HG02588 (cell line): ENCODE data around the gene RNF151.
"Not testable (repeated sequence)": the region's sequence is repeated elsewhere in the genome, so short reads cannot be mapped to it uniquely, and the experiment has no call there.

Experiments used
- ATAC-seq: cut with Tn5 transposase; IDR thresholded peaks from one replicate; pipeline ENCODE4 v1.9.1; 2021; ENCODE audit warnings: mild to moderate bottlenecking, moderate library complexity; ENCODE audit not compliant: unreplicated experiment

RNF151 gene, protein sequence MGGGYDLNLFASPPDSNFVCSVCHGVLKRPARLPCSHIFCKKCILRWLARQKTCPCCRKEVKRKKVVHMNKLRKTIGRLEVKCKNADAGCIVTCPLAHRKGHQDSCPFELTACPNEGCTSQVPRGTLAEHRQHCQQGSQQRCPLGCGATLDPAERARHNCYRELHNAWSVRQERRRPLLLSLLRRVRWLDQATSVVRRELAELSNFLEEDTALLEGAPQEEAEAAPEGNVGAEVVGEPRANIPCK

DNA sequence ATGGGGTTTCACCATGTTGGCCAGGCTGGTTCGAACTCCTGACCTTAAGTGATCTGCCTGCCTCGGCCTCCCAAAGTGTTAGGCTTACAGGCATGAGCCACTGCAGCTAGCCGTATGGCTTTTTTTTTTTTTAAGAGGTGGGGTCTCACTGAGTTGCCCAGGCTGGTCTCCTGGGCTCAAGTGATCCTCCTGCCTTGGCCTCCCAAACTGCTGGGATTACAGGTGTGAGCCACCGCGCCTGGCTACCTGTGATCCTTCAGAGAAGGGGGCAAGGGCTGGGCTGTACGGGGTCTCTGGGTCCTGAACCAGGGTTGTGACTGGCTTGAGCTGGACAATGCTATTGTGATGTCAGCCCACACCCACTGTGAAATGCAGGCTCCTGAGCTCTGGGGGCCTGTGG lies at the start of gene RNF151:
RNF151 (plus strand) TSS at position 397 of the 400 bp plus-strand sequence. CDS start 26 bp downstream, outside the sequence.
- ATAC-seq, result no peak

DNA sequence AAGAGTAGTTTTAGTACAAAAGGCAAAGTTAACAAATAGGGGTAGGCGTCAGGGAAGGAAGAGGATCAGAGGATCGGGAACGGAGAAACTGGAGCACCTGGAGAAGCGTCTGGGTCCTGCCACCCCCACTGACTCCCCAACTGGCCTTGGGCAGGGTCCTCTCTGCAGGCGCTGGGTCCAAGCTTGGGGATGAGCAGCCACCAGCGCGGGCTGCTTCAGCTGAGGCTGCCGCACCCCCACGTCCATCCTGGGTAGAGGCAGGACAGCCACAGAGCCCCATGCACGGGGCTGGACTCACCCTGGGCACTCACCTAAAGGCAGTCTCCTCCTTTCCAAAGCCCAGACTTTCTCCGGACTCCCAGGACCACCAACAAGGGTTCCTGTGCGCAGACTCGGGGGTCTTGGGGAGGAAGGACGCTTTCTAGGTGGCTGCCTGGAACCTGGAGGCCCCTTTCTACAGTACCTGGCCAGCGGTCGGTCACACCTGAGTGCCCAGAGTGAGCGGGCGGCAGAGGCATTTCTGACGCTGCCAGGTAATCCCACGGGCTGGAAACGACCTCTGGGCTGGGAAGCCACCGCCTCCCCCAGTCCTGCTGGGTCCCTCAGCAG lies 49.5 kb upstream of the RNF151 start:
- no peak for ATAC-seq

- ATAC-seq, result no peak
Measured at GRCh38 chr16:1917665-1918350, 48.8 kb upstream of the RNF151 start.

GRCh38 chr16:1918351-1919326 lies 48.0 kb upstream of the RNF151 start, which contains the start of gene HS3ST6:
TSS of gene HS3ST6 (minus strand) at chr16:1918415. CDS start at chr16:1918323, 92 bp downstream.
- ATAC-seq, result no peak

DNA sequence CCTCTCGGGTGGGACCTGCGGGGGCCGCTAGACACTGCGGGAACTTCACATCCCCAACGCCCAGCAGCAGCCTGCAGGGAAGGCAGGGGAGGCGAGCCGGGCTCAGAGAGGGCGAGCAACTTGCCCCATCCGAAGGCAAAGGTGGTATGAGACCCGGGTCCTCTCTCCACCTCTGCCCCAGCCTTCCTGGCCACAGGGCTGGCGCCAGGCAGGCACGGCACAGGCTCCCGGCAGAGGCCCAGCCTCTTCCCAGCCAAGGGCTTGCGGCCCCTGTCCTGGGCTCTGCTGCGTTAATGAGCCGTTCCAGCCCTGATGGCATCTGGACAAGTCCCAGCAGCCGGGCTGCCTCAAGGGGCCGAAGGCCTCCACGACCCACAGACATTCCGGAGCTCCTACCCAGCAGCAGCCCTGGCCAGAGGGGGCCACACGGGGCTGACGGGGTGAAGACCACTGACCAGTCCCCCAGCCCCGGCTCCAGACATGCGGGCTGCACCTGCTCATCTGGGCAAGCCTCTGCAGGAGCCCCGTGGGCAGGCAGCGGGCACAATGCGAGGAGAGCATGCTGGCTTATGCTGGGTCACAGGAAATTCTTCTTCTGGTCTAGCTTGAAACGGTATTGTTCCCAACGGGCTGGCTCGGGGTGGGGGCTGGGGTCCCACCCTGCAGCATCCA lies 47.2 kb upstream of the RNF151 start:
- ATAC-seq, result no peak

DNA sequence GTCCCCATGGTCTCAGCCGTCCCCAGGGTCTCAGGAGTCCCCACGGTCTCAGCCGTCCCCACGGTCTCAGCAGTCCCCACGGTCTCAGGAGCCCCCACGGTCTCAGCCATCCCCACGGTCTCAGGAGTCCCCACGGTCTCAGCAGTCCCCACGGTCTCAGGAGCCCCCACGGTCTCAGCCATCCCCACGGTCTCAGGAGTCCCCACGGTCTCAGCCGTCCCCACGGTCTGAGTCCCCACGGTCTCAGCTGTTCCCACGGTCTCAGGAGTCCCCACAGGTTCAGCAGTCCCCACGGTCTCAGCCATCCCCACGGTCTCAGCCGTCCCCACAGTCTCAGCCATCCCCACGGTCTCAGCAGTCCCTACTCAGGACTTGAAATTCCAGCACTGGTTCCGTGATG lies 46.5 kb upstream of the RNF151 start:
- ATAC-seq, result not testable (repeated sequence)

- ATAC-seq, result no peak
Measured at GRCh38 chr16:1920727-1921171, 45.9 kb upstream of the RNF151 start.

DNA sequence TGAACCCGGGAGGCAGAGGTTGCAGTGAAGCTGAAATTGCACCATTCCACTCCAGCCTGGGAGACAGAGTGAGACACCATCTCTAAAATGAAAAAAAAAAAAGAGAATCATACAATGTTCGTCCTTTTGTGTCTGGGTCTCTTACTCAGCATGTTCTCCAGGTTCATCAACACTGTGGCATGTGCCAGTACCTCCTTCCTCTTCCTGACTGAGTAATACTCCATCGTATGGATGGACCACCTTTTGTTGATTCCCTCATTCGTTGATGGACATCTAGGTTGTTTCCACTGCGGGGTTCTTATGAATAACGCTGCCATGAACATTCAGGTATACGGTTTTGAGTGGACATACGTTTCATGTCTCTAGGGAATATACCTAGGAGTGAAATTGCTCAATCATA lies 44.3 kb upstream of the RNF151 start:
- no peak for ATAC-seq

DNA sequence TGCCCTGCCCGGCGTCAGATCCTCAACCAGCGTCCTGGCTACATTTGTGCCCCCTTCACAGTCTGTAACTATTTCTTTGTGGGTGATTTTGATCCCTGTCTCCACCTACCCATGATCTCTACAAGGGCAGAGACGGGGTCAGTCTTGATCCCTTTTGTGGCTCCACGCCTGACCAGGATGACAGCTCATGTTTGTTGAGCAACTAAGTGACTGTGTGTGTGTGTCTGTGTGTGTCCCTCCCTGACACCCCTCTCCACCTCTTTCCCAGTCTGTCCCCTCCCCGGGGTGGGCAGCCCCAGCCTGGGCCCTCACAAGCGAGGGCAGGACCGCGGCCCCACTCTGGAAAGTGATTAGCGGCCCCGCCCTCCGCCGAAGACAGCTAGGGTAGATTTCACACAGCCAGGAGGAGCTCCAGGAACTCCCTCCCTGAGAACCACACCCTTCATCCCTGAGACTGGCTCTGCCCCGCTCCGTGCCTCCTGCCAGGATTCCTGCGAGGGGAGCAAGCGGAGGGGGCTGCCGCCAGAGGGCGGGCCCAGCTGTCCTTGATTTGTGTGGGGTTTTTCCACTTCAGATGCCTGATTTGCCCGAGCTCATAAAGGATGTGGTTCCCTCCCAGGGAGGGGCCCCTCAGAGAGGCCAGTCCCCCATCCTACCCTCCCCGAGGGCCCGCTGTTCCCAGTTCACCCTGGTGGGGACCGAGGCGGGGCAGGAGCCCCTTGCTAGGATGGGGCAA lies 43.2 kb upstream of the RNF151 start:
- no peak for ATAC-seq

DNA sequence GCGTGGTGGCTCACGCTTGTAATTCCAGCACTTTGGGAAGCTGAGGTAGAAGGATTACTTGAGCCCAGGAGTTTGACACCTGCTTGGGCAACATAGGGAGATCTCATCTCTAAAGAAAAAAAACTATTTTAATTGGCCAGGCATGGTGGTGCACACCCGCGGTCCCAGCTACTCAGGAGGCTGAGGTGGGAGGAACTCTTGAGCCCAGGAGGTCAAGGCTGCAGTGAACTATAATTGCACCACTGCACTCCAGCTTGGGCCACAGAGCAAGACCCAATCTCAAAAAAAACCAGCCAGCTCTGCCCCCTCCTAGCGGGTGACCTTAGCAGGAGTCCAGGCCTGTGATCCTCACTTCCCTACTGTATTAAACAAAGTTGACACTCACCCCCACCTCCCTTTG lies 42.6 kb upstream of the RNF151 start:
- ATAC-seq, result no peak

GRCh38 chr16:1926271-1926670 lies 40.4 kb upstream of the RNF151 start:
- ATAC-seq, result no peak

GRCh38 chr16:1929105-1929504 lies 37.6 kb upstream of the RNF151 start:
- ATAC-seq, result no peak

DNA sequence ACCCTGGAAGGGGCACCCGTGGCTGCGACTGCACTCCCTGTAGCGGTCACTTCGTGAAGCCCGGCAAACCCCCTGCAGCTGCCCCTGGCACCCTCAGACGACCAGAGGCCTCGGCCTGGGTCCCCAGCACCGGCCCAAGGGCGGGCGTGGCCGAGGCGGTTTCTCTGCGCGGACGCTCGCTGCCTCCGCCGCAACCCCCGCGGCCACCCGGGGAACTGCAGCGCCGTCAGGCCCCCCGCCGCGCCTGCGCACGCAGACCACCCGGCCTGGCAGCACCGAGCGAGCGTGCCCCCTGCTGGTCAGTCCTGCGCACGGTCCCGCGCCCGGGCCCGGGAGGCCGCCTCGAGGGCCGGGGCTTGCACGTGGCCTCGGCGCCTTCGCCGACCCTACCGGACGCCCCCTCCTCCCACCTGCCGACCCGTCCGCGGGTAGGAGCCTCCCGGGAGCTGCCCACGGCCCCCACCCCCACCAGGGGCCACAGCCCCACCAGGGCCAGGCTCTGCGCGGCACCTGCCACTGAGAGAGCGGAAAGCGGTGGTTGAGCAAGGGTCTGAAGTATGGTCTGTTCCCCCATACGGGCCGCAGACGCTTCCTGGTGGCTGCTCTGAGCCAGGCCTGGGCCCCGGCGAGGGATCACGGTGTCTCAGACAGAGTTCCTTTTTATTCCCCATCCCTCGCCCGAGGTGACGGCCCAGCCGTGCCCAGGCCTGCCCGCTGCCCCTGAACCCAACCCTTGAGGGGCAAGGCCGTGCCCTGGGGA lies 36.9 kb upstream of the RNF151 start:
- ATAC-seq, result peak; percentile 88

GRCh38 chr16:1930338-1930720 lies 36.3 kb upstream of the RNF151 start:
- ATAC-seq, result no peak

- no peak for ATAC-seq
Measured at GRCh38 chr16:1932050-1933028, 34.3 kb upstream of the RNF151 start.

DNA sequence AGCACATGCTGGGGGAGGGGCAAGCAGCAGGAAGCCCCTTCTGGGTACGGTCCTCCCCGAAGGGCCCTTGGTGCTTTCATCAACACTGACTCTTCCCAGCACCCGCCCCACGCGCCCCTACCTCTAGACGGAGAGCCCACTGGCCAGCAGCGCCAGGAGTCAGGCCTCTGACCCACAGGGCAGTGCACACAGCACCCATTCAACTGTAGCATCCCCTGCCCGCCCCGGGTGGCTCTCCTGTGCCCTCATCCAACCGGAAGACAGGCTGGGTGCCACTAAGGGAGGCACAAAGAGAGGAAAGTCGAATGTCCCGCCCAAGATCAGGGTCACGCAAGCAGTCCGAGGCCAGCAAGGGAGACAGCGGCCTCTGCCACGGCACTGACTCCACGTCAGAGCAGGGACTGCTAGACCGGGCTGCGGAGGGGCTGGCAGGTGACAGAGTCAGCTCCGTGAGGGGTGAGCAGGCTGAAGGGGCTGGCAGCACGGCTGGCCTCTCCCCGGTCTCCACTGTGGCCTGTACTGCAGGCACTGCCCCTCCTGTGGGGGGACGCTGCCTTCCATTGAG lies 33.5 kb upstream of the RNF151 start:
- no peak for ATAC-seq

GRCh38 chr16:1936945-1937479 lies 29.6 kb upstream of the RNF151 start:
- no peak for ATAC-seq
